Right lung (tissue), 5 donors: Measurements from ENCODE around the gene HSPA4L. TPM values are rescaled to one million over a fixed set of nuclear protein-coding genes. Genes with fewer than 3 reads are reported as not detected.
A peak's percentile ranks its signal among the peaks of the same experiment; 100 is the strongest.

Source experiments
- DNase-seq, 2 donors: peaks; one replicate each; pipeline ENCODE4 v3.0.0-alpha.2; 2013
- polyA plus RNA-seq, 5 donors: library from polyadenylated mRNA; unstranded; fragments of 120-200 nt; gene quantifications; one replicate each; pipeline versions ENCODE4 v1.2.1 to v1.2.3, GENCODE V29; 2013; ENCODE audit warnings: inconsistent platforms in 1 of 5, low replicate concordance in 1 of 5; ENCODE audit not compliant: insufficient read length in 5 of 5, insufficient read depth in 1 of 5

HSPA4L gene
- polyA plus RNA-seq, 5 donors, result 5.9 to 244 (median 6.2) TPM

DNA sequence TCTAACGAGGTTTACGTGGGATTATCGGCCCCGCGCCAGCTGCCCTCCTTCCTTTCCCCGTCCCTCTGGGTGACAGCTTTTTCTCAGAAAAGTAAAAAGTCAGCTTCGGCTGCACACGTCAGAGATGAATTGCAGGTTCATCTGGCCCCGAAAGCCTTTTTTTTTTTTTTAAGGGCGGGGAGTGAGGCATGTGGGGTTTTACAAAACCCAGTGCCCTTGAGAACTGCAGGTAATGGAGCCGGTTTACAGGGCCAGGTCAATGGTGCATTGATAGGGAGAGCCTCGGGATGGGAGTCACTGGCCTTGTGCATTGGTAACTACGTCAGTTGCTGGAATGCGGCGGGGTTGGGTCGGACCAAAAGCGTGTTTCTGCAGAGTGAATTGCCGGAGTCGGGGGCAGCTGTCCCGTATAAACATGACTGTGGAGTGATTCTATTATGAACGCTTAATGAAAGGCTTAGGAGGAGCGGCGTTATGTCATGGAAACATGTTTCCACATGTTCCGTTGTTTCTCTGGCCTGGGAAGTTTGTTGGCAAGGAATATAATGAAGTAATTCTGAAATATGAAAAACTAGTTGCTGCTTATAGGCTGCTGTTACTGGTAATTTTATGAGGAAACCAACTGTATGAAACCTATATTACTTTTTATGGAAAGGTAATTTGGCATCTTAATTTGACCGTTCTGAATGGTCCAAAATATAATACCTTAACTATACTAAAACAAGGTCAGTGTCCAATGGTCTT, 1.1 kb downstream of the HSPA4L start:
- DNase-seq, result peak; percentile 77 to 84

DNA sequence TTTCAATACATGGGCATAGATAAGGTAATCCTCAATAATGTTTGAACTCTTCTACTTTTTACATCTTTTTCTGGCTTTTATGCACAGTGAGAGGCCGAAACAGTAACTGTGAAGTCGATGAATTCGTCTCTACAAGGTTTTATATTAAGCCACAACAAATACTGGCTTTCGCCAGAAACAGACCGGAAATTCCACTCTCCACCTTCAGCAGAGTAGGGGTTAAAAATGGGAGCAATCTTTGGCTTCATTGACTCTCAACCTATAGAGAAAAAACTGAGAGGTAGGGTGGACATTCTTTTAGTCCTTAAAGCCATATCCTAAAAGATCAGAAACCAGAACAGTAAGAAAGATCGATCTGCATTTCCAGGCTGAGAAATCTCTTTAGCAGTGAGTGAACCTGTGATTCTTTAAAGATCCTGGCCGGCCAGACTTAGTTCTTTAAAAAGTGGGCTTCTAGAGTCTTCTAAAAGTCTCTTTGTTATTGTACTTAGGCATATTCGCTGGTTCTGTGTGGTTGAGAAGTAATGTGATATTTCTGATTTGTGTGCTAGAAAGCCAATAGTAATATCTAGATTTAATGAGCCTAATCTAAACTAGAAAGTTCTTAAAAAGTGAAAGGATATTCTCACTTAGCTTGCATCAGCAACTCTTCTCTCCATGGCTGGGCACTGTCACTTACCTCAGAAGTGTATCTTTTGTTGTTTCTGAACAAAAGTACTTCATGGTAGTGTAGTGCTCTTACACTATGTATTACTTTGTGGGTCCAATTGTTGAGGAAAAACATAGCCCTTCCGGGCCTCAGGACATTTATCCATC, 2.0 kb downstream of the HSPA4L start:
- DNase-seq, result no peak

DNA sequence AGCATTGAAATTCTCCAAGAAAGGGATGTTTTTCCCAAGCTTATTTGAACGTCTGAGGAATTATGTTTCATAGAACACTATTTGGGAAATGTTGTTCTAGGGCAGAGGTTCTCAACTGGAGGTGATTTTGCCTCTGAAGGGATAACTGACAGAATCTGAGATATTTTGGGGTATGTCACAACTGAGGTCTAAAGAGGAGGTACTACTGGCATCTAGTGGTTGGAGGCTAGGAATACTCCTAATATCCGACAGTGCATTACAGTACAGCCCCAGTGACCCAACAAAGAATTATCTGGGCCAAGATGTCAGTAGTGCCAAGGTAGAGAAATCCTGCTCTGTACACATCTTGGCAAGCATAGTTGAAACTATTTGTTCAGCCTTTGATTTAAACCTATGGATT, 6.4 kb downstream of the HSPA4L start:
- DNase-seq, result no peak

DNA sequence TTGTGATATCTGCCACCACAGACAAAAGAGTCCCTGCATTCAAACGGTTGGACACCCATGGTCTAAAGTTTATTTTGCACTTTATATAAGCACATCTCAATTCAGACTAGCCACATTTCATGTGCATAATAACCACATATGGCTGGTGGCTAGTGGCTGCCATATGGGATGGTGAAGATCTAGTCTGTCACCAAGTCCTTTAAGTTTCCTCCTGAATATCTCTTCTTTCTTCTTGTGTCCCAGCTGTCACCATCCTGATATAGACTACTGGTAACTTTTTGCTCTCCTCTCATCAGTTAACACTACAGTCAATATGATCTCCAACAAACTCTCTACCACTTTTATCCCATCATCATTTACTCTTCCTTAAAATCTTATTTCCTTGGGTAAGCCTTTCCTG, 9.3 kb downstream of the HSPA4L start:
- no peak for DNase-seq

DNA sequence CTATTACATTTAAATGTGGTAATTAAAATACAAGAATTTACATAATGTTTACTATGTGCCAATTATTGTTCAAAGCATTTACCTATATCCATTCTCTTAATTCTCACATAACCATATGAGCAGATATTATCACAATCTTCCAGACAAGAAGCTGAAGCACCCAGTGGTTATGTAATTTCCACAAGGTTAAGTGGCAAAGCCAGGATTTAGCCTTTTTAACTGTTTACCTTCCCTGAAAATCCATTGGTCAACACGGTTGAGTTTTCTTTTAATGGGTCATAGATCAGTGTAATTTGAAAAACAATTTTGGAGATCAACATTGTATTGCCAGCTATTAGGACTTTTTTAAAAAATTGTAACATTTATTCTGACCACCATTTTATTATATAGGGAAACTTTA, 11.4 kb downstream of the HSPA4L start:
- no peak for DNase-seq

DNA sequence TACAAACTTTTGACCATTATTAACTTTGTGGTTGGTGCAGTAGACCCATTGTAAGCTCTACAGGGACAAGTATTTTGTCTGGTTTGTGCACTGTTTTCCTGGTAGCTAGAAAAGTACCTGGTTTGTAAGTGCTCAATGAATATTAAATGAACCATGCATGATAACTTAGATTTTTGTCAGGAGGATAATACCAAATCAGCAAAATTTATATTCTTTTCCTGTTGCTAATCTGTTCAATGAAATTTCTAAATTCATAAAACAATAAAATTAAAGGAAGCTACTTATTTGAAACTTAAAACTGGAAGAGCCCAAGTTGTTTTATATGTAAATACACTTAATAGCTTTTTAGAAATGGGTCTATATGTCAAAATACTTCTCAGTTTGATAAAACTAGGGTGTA, 17.6 kb downstream of the HSPA4L start:
- DNase-seq, result no peak

DNA sequence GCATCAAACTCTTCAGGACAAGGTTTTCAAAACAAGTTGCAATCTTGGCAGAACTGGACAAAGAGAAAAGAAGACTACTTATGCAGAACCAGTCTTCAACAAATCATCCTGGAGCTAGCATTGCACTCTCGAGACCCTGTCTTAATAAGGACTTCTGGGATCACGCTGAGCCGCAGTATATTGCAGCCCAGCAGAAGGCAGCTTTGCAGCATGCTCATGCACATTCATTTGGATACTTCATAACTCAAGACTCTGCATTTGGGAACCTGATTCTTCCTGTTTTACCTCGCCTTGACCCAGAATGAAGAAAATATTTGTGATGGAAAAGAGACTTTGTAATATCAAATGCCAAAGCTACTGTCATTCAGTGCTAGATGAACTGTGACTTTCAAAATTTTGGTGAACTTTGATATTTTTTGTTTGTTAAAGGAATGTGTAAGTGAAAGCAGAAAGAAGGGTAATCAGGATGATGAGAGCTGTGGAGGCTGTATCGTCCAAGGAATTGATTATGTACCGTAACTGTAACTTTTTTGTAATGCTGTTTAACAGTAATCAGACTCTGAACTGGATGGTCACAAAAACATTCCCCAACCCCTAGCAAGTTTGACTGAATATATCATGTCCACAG, 27.2 kb downstream of the HSPA4L start:
- peak in 1 of 2 donors; percentile 9 for DNase-seq

DNA sequence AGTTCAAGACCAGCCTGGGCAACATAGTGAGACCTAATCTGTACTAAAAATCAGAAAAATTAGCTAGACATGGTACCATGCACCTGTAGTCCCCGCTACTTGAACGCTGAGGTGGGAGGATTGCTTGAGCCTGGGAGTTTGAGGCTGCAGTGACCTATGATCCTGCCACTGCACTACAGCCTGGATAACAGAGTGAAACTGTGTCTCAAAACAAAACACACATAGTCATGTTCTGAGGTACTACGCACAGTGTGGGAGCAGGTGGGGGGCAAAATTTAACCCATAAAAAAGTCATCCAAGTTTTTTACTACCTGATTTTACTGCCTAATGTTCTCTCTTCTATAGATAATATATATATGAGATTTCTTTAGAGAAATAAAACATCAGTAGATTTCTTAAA, 28.4 kb downstream of the HSPA4L start:
- no peak for DNase-seq

DNA sequence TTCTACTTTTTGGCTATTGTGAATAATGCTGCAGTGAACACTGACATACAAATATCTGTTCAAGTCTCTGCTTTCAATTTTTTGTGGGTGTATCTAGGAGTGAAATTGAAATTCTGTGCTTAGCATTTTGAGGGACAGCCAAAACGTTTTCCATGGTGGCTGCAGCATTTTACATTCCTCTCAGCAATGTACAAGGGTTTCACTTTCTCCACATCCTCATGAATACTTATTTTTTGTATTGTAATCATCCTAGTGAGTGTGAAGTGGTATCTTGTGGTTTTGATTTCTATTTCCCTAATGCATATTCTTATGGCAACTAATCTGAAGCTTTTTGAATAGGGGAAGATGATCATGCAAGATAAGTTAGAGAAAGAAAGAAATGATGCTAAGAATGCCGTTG, 40.3 kb downstream of the HSPA4L start:
- no peak for DNase-seq

DNA sequence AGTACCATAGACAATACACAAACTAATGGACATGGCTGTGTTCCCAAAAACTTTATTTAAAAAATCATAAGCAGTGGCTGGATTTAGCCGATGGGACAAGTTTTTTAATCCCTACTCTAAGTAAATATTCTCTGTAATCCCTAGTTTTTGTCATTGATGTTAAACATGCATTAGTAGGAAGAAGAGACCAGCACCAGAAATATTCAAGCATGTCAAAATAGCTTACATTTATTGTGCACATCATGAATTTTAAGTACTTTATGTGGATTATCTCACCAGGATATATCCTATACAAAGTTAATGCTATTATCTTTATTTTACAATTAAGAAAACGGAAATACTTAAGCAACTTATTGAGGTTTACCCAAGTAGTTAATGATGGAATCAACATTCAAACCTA, 46.0 kb downstream of the HSPA4L start:
- no peak for DNase-seq

DNA sequence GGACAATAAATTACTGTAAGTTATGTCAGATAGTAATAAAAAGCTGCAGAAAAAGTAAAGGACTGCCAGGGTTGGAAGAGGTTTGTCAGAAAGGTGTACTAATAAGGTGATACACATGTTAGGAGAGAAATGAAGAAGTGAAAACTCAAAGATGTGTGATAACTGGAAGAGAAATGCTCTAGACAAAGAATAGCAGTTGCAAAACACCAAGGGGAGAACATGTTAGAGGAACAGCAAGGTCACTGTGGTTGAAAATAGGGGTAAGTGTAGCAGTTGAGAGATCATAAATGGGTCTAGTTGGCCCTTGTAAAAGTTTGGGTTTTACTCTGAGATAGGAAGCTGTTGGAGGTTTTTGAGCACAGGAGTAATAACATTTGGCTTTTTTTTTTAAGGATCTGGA, 46.9 kb downstream of the HSPA4L start:
- no peak for DNase-seq

DNA sequence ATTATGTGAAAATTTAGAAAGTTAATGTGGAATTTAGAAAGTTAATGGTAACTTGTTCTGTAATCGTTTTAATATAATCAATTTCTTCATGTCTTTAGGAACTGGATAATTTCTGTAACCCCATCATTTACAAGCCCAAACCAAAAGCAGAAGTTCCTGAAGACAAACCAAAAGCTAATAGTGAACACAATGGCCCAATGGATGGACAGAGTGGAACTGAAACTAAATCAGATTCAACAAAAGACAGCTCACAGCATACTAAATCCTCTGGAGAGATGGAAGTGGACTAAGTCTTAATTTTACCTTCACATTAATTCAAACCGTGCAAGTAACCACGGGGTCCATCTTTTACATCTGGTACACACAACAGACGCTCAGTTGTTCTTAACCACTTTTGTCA, 50.5 kb downstream of the HSPA4L start:
- no peak for DNase-seq

DNA sequence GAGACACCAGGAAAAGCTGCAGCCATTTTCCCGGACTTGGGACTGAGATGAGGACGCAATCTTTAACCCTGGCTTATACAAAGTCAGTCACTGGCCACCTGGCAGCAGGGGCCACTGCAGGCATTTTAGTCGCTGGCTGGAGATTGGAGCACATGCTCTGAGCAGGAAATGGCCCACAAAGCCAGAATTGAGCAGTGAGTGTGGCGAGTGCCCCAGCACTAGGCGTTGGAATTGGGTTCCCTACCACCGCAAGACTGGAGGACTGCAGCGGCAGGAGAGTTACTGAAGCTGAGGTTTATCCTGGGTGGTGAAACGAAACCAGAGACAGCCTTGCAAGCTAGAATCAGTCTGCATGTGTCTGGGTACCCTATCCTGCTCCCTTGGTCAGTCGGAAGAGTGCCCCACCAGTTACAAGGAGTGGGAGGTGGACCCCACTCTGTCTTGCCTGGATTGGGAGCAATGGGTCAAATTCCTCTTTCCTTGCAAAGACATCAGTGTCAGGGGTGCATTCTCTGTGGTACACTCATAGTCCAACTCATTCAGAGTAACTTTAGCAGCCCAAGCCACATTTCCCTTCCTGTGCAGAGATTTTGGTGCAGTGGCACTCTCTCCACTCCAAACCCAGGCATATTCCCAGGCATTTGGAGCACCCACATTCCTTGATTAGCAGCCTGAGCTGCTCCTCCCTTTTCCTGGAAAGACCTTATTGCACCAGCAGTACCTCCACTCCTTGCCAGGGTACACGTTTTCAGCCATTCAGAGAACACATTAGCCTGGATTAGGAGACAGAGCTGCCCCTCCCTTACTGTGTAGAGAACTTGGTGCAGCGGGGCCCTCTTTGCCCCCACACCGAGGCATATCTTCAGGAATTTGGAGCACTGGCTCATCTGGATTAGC, 61.8 kb downstream of the HSPA4L start:
- no peak for DNase-seq

DNA sequence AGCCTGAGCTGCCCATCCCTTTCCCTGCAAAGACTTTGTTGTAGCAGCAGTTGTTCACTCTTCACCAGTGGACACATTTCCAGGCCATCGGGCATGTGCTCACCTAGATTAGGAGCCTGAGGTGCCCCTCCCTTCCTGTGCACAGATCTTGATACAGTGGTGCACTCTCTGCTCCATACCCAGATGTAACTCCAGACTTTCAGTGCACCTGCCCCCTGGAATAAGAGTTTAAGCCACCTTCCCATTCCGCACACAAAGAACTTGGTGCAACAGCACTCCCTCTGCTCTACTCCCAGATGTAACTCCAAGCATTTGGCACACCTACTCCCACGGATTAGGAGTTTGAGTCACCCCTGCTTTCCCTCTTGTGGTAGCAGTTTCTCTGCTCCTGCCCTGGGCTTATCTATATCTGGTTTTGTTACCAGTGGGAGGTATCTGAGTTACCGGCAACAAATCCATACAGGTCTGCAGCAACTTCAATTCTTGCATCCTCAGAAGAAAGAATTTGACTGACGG, 62.5 kb downstream of the HSPA4L start:
- no peak for DNase-seq

DNA sequence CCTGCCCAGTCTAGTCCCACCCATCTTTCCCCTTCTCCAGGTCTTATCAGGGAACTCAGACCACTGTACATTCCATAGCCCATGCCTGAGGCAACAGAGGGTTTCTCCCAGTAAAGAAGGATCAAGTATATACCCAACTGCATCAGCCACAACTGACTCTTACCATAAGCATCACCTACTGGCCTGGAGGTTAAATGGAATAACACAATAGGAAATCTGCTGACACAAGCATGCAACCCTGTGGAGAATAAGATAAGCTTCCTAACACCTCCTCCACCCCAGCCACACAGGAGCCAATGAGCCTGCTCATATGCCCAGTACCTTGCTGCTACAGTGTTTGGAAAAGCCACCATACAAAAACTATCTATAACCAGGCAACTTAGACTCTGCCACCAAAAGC, 63.9 kb downstream of the HSPA4L start:
- DNase-seq, result no peak

DNA sequence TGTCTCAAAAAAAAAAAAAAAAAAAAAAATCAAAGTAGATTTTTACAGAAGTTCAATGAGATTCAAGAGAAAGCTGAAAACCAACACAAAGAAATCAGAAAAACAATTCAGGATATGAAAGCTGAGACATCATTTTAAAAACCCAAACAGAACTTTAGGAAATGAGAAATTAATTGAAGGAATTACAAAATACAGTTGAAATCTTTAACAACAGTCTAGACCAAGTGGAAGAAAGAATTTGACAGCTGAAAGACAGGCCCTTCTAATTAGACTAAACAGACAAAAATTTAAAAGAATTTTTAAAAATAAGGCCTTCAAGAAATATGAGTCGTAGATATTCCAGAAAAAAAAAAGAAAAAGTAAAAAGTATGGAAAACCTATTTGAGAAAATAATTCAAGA, 64.6 kb downstream of the HSPA4L start:
- DNase-seq, result no peak

DNA sequence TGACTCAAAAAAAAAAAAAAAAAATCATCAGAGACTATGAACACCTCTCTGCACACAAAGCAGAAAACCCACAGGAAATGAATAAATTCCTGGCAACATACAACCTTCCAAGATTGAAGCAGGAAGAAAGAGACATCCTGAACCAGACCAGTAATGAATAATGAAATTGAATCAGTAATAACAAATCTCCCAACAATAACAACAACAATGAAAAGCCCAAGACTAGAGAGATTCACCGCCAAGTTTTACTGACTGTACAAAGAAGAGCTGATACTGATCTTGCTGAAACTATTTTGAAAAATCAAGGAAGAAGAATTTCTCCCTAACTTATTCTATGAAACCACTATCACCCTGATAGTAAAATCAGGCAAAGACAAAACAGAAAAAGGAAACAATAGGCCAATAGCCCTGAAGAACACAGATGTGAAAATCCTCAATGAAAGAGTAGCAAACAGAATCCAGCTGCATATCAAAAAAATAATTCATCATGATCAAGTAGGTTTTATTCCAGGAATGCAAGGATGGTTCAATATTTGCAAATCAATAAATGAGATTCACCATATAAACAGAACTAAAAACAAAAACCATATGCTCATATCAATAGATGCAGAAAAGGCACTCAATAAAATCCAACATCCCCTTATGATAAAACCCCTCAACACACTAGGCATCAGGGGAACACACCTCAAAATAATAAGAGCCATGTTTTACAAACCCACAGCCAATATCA, 67.5 kb downstream of the HSPA4L start:
- no peak for DNase-seq

DNA sequence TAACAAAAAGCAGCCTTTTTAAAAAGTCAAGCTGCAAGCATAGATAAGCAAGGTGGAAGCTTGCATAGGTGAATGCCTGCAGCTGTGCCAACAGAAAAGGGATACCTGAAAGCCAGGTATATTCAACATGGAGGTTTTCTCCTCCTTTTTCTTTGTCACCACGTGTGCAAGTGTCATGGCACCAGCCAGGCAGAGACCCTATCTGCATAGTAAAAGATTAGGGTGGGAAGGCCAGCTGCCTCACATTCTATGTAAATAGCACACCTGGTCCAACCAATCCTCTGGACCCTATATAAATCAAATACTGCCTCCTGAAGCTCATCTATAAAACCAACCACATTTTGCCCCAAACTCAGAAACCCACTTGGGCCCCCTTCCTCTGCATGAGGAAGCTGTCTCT, 70.5 kb downstream of the HSPA4L start:
- DNase-seq, result no peak

DNA sequence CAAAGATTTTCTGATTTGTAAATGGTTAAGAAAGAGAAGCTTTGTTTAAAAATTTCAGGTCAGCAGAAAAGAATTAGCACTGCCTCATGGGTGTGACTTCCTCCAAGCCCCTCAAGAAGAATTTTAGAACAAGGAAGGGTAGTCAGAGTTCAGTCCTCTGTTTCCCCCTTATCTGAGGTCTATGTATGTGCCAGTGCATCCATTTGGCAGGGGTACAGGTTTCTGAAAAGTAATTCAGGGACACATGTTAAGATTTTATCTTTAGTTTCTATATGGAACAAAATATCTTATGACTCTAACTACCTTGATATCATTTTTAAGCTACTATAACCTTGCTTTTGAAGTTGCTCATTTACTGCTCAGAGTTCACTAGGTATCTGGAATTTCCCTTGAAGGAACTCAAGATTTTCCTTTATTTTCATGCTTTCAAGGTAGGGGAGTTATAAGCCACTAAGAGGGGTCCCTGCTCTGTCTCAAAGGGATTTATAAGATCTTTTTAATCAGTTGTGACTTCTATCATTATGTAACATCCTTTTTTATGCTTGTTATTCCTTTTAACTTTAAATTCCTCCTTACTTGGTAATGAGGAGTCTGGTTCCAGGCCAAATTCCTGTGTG, 74.2 kb downstream of the HSPA4L start:
- no peak for DNase-seq

DNA sequence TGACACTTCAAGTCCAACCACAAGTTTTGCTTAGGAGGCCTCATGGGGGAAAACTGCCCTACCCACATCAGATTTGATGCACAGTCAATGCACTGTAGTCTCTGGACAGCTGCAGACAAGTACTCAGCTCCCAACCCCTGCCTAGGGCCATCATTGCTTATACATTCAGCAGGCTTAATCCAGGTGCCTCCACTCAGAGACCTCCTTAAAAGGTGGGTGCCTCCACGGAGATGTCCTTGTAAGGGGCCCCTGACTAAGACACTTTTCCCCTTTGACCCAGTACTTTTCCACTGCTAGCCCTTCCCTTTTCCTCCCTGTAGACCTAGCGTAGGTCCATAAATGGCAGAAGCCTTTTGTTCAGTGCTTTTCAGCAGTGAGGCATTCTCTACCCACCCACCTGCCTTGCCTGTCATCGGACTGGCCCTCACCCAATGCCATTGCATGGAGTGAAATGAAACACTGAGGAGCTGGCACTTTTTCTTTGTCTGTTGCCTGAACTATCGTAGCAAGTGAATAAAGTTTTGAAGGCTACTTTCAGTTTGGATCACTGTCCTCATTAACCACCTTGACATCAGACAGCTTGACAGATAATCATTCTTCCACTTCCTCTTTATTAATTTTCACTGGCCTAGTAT, 74.8 kb downstream of the HSPA4L start:
- no peak for DNase-seq
